ENCODE data around the gene CDPF1.

CDPF1 gene

GRCh38 chr22:46276563-46276962 lies 26.5 kb upstream of the CDPF1 start:
- TF ChIP-seq, protein P1, sequence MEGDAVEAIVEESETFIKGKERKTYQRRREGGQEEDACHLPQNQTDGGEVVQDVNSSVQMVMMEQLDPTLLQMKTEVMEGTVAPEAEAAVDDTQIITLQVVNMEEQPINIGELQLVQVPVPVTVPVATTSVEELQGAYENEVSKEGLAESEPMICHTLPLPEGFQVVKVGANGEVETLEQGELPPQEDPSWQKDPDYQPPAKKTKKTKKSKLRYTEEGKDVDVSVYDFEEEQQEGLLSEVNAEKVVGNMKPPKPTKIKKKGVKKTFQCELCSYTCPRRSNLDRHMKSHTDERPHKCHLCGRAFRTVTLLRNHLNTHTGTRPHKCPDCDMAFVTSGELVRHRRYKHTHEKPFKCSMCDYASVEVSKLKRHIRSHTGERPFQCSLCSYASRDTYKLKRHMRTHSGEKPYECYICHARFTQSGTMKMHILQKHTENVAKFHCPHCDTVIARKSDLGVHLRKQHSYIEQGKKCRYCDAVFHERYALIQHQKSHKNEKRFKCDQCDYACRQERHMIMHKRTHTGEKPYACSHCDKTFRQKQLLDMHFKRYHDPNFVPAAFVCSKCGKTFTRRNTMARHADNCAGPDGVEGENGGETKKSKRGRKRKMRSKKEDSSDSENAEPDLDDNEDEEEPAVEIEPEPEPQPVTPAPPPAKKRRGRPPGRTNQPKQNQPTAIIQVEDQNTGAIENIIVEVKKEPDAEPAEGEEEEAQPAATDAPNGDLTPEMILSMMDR (IDR thresholded peaks at IDR 0.05; ENCODE audit: low read depth, low read length): no peak
- Histone ChIP-seq H3K27me3 (ENCODE audit: insufficient read depth, low read depth, severe bottlenecking) (no peaks in the 10 kb centered on the region), H3K4me3 (ENCODE audit: low read depth, low read length) (no peak overlapping the region), H3K9me3 (ENCODE audit: severe bottlenecking) (no peaks in the 10 kb centered on the region), H3K27ac (no peak overlapping the region), H3K36me3 (peaks cover 69% of the 10 kb centered on the region)
- no peak for DNase-seq

DNA sequence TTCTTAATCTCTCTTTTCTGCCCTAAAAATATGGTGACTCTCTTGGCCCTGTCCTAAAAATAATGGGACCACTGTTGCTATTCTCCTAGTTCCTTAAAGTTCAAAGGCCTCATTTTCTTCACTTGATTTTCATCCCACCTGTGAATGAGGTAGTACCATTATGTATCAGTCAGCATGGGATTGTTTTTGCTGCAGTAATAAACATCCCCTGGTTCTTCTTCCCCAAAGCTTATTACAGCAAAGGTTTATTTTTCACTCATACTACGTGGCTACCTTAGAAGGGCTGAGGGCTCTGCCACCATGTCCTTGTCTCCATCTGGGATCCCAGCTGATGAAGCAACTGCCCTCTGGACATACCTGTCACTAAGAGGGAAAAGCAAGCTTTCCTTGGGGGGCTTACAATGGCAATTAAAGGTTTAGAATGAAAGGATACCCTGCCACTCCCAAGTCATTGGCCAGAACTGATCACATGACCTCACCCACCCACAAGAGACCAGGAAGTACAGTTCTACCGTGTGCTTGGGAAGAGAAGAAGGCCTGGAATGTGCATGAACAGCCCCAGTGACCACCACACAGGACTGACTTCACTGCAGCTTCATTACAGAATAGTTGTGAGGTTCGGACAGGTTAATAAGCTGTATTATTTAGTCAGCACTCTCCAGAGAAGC lies 25.5 kb upstream of the CDPF1 start:
- DNase-seq: no peak
- Histone ChIP-seq H3K36me3 (peaks cover 64% of the 10 kb centered on the region), H3K27me3 (ENCODE audit: insufficient read depth, low read depth, severe bottlenecking) (no peaks in the 10 kb centered on the region), H3K4me3 (ENCODE audit: low read depth, low read length) (no peak overlapping the region), H3K9me3 (ENCODE audit: severe bottlenecking) (no peaks in the 10 kb centered on the region), H3K27ac (no peak overlapping the region)
- TF ChIP-seq, protein P1 (IDR thresholded peaks at IDR 0.05; ENCODE audit: low read depth, low read length): no peak

DNA sequence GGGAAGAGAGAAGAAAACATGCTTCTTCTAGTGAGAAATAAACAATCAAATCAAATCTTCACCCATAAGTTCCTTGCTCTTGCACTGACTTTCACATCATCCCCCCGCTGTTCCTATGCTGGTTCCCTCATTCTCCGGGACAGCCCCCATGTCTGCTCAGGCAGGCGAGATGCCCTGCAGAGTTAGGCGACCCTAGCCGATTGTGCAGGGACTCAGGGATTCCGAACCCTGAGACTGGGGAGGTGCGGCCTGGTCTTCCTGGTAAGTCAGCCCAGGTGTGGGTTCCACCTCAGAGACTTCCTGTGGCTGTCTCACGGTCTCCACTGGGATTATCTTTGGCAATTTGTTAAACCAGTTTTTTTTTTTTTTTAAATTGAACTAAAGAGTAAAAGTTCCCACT lies 24.3 kb upstream of the CDPF1 start:
- Histone ChIP-seq H3K4me3 (ENCODE audit: low read depth, low read length) (no peak overlapping the region), H3K27ac (no peak overlapping the region), H3K27me3 (ENCODE audit: insufficient read depth, low read depth, severe bottlenecking) (no peaks in the 10 kb centered on the region), H3K36me3 (peaks cover 52% of the 10 kb centered on the region), H3K9me3 (ENCODE audit: severe bottlenecking) (no peaks in the 10 kb centered on the region)
- DNase-seq: no peak
- TF ChIP-seq, protein P1 (IDR thresholded peaks at IDR 0.05; ENCODE audit: low read depth, low read length): no peak

- no peak overlapping the region for H3K27ac ChIP-seq
- H3K27me3 ChIP-seq (ENCODE audit: insufficient read depth, low read depth, severe bottlenecking): no peaks in the 10 kb centered on the region
- TF ChIP-seq, protein P1 (IDR thresholded peaks at IDR 0.05; ENCODE audit: low read depth, low read length): no peak
- DNase-seq: no peak
- H3K9me3 ChIP-seq (ENCODE audit: severe bottlenecking): no peaks in the 10 kb centered on the region
- H3K4me3 ChIP-seq (ENCODE audit: low read depth, low read length): no peak overlapping the region
- H3K36me3 ChIP-seq: peaks cover 47% of the 10 kb centered on the region
Measured at GRCh38 chr22:46273432-46274148, 23.5 kb upstream of the CDPF1 start.

- no peak overlapping the region for H3K27ac ChIP-seq
- no peak for DNase-seq
- no peak overlapping the region for H3K4me3 ChIP-seq (ENCODE audit: low read depth, low read length)
- peaks cover 40% of the 10 kb centered on the region for H3K36me3 ChIP-seq
- H3K9me3 ChIP-seq (ENCODE audit: severe bottlenecking): no peaks in the 10 kb centered on the region
- TF ChIP-seq, protein P1 (IDR thresholded peaks at IDR 0.05; ENCODE audit: low read depth, low read length): no peak
- no peaks in the 10 kb centered on the region for H3K27me3 ChIP-seq (ENCODE audit: insufficient read depth, low read depth, severe bottlenecking)
Measured at GRCh38 chr22:46272762-46273431, 22.8 kb upstream of the CDPF1 start.
